ENCODE measurements around the gene SLC2A11. TPM values are rescaled to one million over a fixed set of nuclear protein-coding genes. Genes with fewer than 3 reads are reported as not detected.

SLC2A11 gene
- polyA plus RNA-seq, 2 of the 4 experiments (the other 2 are of a cell fraction) = 5.6 to 12.4 TPM

- H3K4me1 ChIP-seq = no peaks in the 10 kb centered on the region
- H3K9me3 ChIP-seq = no peaks in the 10 kb centered on the region
- 86% methylated on average over 10 of the region's 10 CpGs for WGBS (ENCODE audit: missing lambda C conversion rate)
- CTCF ChIA-PET = interaction anchor here (0.9 to 1.1 kb wide), 2 partner anchors 20 to 21 kb away, joined by 3 to 6 read pairs; no protein-coding TSS in a partner anchor
- ATAC-seq = no peak
- POLR2A ChIA-PET = no interaction called here
- no peak overlapping the region for H3K4me2 ChIP-seq
- TF ChIP-seq POLR2AphosphoS2 (conservative IDR thresholded peaks at IDR 0.05; ENCODE audit: low read length) (no peak), NR3C1 (IDR thresholded peaks at IDR 0.05) (no peak), RFX5 (IDR thresholded peaks at IDR 0.05) (no peak), ZC3H11A (IDR thresholded peaks at IDR 0.05) (no peak), BCL3 (IDR thresholded peaks at IDR 0.05) (no peak), MAX (IDR thresholded peaks at IDR 0.05) (no peak), KDM5A (IDR thresholded peaks at IDR 0.05) (no peak), TFCP2L1 (CRISPR knock-in tag; IDR thresholded peaks at IDR 0.05) (no peak)
- DNase-seq (ENCODE audit: low read depth in 1 of 2, low spot score in 1 of 2) = no peak
- no peak for FAIRE-seq
- no peak overlapping the region for H3K27ac ChIP-seq
- H3K4me3 ChIP-seq = no peak overlapping the region
Observed at GRCh38 chr22:23828800-23829680, 28.6 kb upstream of the SLC2A11 start.

- 80% methylated on average over 7 of the region's 7 CpGs for WGBS (ENCODE audit: missing lambda C conversion rate)
- Histone ChIP-seq H3K4me1 (no peaks in the 10 kb centered on the region), H3K27ac (no peak overlapping the region), H3K4me2 (no peak overlapping the region), H3K4me3 (no peak overlapping the region), H3K9me3 (no peaks in the 10 kb centered on the region)
- ATAC-seq (no peak), FAIRE-seq (no peak), DNase-seq (ENCODE audit: low read depth in 1 of 2, low spot score in 1 of 2) (no peak)
- ChIA-PET CTCF (interaction anchor here (0.9 kb wide), 1 partner anchor 20 kb away, joined by 3 read pairs; no protein-coding TSS in a partner anchor), POLR2A (no interaction called here)
- TF ChIP-seq SMC3 (IDR thresholded peaks at IDR 0.05) (no peak), TFCP2L1 (CRISPR knock-in tag; IDR thresholded peaks at IDR 0.05) (no peak), PBX3 (IDR thresholded peaks at IDR 0.05) (no peak), GATA3 (IDR thresholded peaks at IDR 0.05; ENCODE audit: borderline replicate concordance) (no peak), HES2 (IDR thresholded peaks at IDR 0.05) (no peak), POLR2A (IDR thresholded peaks at IDR 0.05; ENCODE audit: low read length) (no peak), ZSCAN20 (CRISPR knock-in tag; IDR thresholded peaks at IDR 0.05) (no peak), RNF2 (IDR thresholded peaks at IDR 0.05; ENCODE audit: borderline replicate concordance, low read depth) (no peak), CBX8 (IDR thresholded peaks at IDR 0.05) (no peak), TP53 (CRISPR knock-in tag; IDR thresholded peaks at IDR 0.05) (no peak), ZFP36 (IDR thresholded peaks at IDR 0.05; ENCODE audit: borderline replicate concordance, partially characterized antibody) (no peak), ELK1 (IDR thresholded peaks at IDR 0.05; ENCODE audit: low read depth, low read length) (no peak), EP300 (IDR thresholded peaks at IDR 0.05) (no peak), ESRRA (IDR thresholded peaks at IDR 0.05; ENCODE audit: borderline replicate concordance, low read length) (no peak), POLR2AphosphoS2 (conservative IDR thresholded peaks at IDR 0.05; ENCODE audit: low read length) (no peak)
Observed at GRCh38 chr22:23829845-23830372, 27.8 kb upstream of the SLC2A11 start.

Data from A549 (cell line).